ENCODE results near the gene MRPL2. TPM values are rescaled to one million over a fixed set of nuclear protein-coding genes. Genes with fewer than 3 reads are reported as not detected.
"Not testable (repeated sequence)": the region's sequence is repeated elsewhere in the genome, so short reads cannot be mapped to it uniquely, and the experiment has no call there.

MRPL2 gene
- polyA plus RNA-seq, 1 experiment = 19.3 TPM

DNA sequence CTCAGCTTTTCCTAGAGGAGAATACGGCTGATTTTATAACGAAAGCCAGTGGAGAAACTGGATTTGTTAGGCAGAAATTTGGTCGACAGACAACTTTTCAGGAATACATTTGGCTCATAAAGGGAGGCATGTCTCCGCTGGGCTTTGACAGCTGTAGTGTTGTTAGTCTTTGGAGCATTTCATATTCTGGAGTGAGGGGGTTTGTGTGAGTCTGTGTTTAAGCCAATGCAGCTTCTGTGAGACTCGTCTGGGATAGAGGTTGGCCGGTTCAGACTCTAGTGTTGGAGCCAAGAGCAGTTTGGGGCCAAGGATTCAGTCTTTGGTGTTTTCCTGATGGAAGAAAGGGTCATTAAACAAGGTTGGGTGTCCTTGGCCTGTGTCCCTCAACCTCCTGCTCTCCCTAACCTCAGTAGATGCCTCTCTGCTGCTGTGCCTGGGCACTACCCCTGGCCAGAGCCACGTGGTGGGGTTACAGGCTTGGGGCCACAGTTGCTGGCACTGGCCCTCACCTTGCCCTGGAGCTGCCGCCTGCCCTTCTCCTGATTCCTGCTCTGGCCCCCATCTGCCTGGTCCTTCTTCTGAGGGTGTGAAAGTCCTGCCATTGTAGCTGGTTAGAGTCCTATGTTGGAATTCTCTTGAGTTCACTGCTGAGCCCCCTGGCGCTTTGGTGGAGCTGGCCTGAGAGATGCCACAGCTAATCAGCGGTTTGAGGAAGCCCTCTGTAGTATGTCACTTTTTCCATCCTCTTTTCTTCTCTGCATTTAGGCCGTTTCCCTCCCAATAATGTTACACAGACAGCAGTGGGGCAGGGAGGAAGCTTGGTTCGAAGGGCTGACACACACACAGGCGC, 23.8 kb upstream of the MRPL2 start:
- POLR2A ChIA-PET = no interaction called here
- no peak for DNase-seq (ENCODE audit: low read depth, low spot score)

DNA sequence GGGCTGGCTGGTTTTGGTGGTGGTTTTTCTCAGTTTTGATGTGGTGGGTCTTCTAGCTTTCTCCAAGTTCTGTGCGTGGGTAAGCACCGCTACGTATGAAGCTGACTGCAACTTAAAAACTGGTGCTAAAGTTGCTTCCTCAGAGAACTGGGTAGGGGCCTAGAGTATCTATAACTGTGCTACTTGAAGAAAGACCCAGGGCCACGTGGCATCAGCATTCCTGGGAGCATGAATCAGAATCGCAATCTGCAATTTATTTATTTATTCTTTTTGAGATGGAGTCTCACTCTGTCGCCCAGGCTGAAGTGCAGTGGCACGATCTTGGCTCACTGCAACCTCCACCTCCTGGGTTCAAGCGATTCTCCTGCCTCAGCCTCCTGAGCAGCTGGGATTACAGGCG, 22.7 kb upstream of the MRPL2 start:
- not testable (repeated sequence) for DNase-seq (ENCODE audit: low read depth, low spot score); H3K27ac ChIP-seq (ENCODE audit: low read depth, low read length); H3K9me3 ChIP-seq (ENCODE audit: control insufficient read depth, insufficient read depth, low read length); H3K4me3 ChIP-seq (ENCODE audit: low read depth, low read length); H3K27me3 ChIP-seq (ENCODE audit: control insufficient read depth, insufficient read depth, low read length)
- CTCF ChIA-PET = interaction anchor here (0.6 to 1.0 kb wide), 2 partner anchors 62 to 178 kb away, joined by 4 to 6 read pairs; no protein-coding TSS in a partner anchor
- POLR2A ChIA-PET = interaction anchor here (0.6 kb wide), 1 partner anchor 11 kb away, joined by 8 read pairs; no protein-coding TSS in a partner anchor

More for the DNA sequence above, 23.8 kb upstream of the MRPL2 start:
- no peak overlapping the region for H3K27ac ChIP-seq (ENCODE audit: low read depth, low read length)
- H3K27me3 ChIP-seq (ENCODE audit: control insufficient read depth, insufficient read depth, low read length) = no peaks in the 10 kb centered on the region
- CTCF ChIA-PET = interaction anchor here (1.0 kb wide), 1 partner anchor 60 kb away, joined by 4 read pairs; no protein-coding TSS in a partner anchor
- no peak overlapping the region for H3K4me3 ChIP-seq (ENCODE audit: low read depth, low read length)
- TF ChIP-seq, protein P1, sequence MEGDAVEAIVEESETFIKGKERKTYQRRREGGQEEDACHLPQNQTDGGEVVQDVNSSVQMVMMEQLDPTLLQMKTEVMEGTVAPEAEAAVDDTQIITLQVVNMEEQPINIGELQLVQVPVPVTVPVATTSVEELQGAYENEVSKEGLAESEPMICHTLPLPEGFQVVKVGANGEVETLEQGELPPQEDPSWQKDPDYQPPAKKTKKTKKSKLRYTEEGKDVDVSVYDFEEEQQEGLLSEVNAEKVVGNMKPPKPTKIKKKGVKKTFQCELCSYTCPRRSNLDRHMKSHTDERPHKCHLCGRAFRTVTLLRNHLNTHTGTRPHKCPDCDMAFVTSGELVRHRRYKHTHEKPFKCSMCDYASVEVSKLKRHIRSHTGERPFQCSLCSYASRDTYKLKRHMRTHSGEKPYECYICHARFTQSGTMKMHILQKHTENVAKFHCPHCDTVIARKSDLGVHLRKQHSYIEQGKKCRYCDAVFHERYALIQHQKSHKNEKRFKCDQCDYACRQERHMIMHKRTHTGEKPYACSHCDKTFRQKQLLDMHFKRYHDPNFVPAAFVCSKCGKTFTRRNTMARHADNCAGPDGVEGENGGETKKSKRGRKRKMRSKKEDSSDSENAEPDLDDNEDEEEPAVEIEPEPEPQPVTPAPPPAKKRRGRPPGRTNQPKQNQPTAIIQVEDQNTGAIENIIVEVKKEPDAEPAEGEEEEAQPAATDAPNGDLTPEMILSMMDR (IDR thresholded peaks at IDR 0.05; ENCODE audit: low read depth, low read length) = no peak
- H3K9me3 ChIP-seq (ENCODE audit: control insufficient read depth, insufficient read depth, low read length) = no peaks in the 10 kb centered on the region

DNA sequence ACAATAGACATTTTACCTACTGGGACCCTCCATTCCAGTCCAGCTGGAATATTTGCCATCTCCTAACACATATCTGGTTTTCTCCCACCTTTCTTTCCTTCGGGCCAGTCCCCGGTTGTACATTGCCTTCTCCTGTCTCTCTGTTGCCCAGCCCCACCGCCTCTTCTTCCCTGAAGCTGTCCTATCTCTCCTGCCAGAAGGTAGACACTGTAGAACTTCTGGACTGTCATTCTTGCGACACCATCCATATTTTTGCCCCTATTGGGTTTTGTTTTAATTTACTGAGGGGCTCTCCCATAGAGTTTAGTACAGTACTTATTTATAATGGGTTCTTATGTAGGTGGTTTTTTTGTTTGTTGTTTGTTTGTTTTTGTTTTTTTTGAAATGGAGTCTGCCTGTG, 21.8 kb upstream of the MRPL2 start:
- no peak for DNase-seq (ENCODE audit: low read depth, low spot score)
- no peak overlapping the region for H3K27ac ChIP-seq (ENCODE audit: low read depth, low read length)
- no peak overlapping the region for H3K4me3 ChIP-seq (ENCODE audit: low read depth, low read length)
- ChIA-PET CTCF (interaction anchor here (0.6 kb wide), 1 partner anchor 89 kb away, joined by 5 read pairs; no protein-coding TSS in a partner anchor), POLR2A (no interaction called here)
- no peaks in the 10 kb centered on the region for H3K27me3 ChIP-seq (ENCODE audit: control insufficient read depth, insufficient read depth, low read length)
- TF ChIP-seq, protein P1 (IDR thresholded peaks at IDR 0.05; ENCODE audit: low read depth, low read length) = no peak
- H3K9me3 ChIP-seq (ENCODE audit: control insufficient read depth, insufficient read depth, low read length) = peaks cover 3% of the 10 kb centered on the region; the same call in 1 of the 2 replicates

DNA sequence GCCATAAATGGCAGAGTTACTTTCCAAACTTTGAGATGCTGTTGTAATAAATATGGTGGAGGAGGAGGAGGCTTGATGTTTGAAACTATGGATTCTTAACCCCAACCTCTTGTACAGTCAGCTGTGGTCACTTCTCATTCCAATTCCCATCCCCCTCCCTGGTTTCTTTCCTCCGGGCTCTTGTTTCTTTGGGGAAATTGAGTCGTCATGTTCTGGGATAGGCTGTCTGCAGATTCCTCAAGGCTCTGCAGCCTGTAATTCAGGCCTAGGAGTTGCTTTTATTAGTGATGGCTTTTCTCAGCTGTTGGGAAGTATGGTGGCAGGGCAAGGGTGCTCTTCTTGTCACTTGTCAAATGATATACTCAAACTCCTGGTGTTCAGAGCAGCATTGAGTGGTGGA, 19.5 kb upstream of the MRPL2 start:
- ChIA-PET CTCF (interaction anchor here (1.0 kb wide), 1 partner anchor 18 kb away, joined by 7 read pairs; no protein-coding TSS in a partner anchor), POLR2A (interaction anchor here (0.6 to 3.5 kb wide), 5 partner anchors 11 to 335 kb away, joined by 3 to 18 read pairs (median 8); no protein-coding TSS in a partner anchor)
- no peaks in the 10 kb centered on the region for H3K27me3 ChIP-seq (ENCODE audit: control insufficient read depth, insufficient read depth, low read length)
- TF ChIP-seq, protein P1 (IDR thresholded peaks at IDR 0.05; ENCODE audit: low read depth, low read length) = no peak
- peaks cover 3% of the 10 kb centered on the region; the same call in 1 of the 2 replicates for H3K9me3 ChIP-seq (ENCODE audit: control insufficient read depth, insufficient read depth, low read length)
- H3K4me3 ChIP-seq (ENCODE audit: low read depth, low read length) = peak overlapping the region; percentile 87
- DNase-seq (ENCODE audit: low read depth, low spot score) = no peak
- peak overlapping the region; percentile 90 for H3K27ac ChIP-seq (ENCODE audit: low read depth, low read length)

DNA sequence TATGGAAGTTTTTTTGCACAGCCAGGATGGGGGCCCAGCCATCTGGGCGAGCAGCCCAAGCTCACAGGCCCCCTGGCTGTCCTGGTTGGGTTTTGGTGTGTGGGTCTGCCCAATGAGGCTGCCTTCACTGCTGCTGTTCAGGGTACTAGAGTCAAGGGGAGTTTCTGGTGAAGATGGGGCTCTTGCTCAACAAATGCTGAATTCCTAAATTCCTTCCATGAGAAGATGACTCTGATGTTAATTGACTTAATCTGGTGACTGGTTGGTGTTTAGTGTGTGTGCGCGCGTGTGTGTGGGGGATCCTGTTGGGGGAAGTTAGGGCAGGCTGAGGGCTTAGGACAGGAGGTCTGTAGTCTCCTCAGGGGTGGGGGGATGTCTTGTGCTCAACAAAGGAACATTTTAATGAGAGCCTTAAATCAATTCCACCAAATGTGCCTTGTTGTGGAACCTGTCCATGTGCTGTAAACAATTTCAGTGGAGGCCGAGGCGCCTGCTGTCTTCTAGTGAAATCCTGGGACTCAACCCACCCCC, 18.8 kb upstream of the MRPL2 start:
- H3K9me3 ChIP-seq (ENCODE audit: control insufficient read depth, insufficient read depth, low read length) = peaks cover 3% of the 10 kb centered on the region; the same call in 1 of the 2 replicates
- peak overlapping the region; percentile 87 for H3K4me3 ChIP-seq (ENCODE audit: low read depth, low read length)
- ChIA-PET CTCF (interaction anchor here (1.2 to 2.7 kb wide), 2 partner anchors 11 to 65 kb away, joined by 5 to 15 read pairs; no protein-coding TSS in a partner anchor), POLR2A (interaction anchor here (1.0 to 3.5 kb wide), 6 partner anchors 12 to 285 kb away, joined by 3 to 18 read pairs (median 4); no protein-coding TSS in a partner anchor)
- no peaks in the 10 kb centered on the region for H3K27me3 ChIP-seq (ENCODE audit: control insufficient read depth, insufficient read depth, low read length)
- DNase-seq (ENCODE audit: low read depth, low spot score) = no peak
- TF ChIP-seq, protein P1 (IDR thresholded peaks at IDR 0.05; ENCODE audit: low read depth, low read length) = peak; percentile 18; the same call in 1 of the 2 replicates
- peak overlapping the region; percentile 90 for H3K27ac ChIP-seq (ENCODE audit: low read depth, low read length)
